Astrocyte of the cerebellum (primary cell): Measurements from ENCODE around the gene POGLUT3.

Experiments used
- DNase-seq: peaks from one replicate; pipeline ENCODE4 v3.0.0-alpha.2; 2011; ENCODE audit warnings: low read depth
- H3K4me3 ChIP-seq: 2 replicates; pipeline ENCODE4 v1.5.1; 2011; ENCODE audit warnings: mild to moderate bottlenecking, low read depth, low read length, moderate library complexity
- CTCF ChIP-seq: IDR thresholded peaks from 2 replicates; pipeline ENCODE4 v1.5.1; 2012; ENCODE audit warnings: low read length, low read depth, moderate library complexity, mild to moderate bottlenecking; ENCODE audit errors: missing control alignments
- in situ Hi-C: cut with HindIII; loops from 2 replicates; pipeline ENCODE4 v1.10.0; 2017; ENCODE audit warnings: low sequenced_read_pairs

The POGLUT3 gene

GRCh38 chr11:108536783-108537182 is 38.6 kb upstream of the POGLUT3 start:
- TF ChIP-seq CTCF, result no peak
- in situ Hi-C loops, result no loop called here
- H3K4me3 ChIP-seq, result no peak overlapping the region
- DNase-seq, result no peak

- no peak for TF ChIP-seq CTCF
- no peak for DNase-seq
- in situ Hi-C loops, result no loop called here
These were observed 37.3 kb upstream of the POGLUT3 start for GRCh38 chr11:108535384-108535955.

DNA sequence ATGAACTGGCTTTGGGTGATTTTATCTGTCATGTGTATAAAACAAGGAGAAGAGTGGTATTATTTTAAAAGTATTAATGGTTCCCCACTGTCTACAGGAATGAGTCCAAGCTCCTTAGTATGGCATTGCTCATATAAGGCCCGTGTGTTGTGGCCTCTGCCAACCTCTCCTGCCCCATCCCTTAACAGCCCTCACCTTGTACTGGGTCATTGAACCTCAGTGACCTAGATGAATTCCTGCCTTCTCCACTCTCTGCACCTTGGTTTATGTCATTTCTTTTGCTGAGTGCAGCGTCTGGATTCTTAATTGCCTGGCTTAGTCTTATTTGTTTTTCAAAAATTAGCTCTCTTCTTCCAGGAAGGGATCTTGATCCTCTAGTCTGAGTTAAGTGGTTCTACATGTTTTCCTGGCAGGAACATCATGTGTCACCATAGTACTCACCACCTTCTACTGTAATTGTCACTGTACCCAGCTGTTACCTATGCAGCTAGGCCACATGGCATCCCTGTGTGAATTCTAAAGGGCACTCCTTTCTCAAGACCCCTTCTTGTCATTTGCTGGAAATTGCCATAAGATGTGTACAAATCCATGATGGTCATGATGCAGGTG is 36.2 kb upstream of the POGLUT3 start:
- in situ Hi-C loops, result no loop called here
- no peak for TF ChIP-seq CTCF
- DNase-seq, result no peak
- no peak overlapping the region for H3K4me3 ChIP-seq

More at GRCh38 chr11:108535384-108535955, 37.3 kb upstream of the POGLUT3 start:
- H3K4me3 ChIP-seq, result no peak overlapping the region

DNA sequence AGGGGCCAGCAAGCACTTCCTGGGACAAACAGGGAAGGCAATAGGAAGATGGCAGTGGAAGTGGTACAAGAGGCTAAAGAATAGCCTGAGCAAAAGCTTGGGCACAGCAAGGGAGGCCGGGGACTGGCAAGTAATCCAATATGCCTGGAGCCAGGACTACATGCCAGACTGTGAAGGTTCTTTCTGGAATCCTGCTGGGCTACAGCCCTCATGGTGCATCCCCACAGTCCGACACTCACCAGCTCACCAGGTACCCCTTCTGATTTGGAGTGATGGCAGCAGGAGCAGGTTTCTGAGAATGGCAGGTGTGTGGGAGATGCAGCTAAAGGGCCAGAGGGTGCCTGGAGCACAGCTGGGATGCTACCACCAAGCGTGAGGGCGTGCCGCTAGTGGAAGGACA is 32.2 kb upstream of the POGLUT3 start:
- H3K4me3 ChIP-seq, result no peak overlapping the region
- TF ChIP-seq CTCF, result no peak
- in situ Hi-C loops, result no loop called here
- no peak for DNase-seq

GRCh38 chr11:108527382-108527781 is 29.2 kb upstream of the POGLUT3 start:
- DNase-seq, result no peak
- in situ Hi-C loops, result no loop called here
- no peak overlapping the region for H3K4me3 ChIP-seq
- TF ChIP-seq CTCF, result no peak

GRCh38 chr11:108525161-108525560 is 27.0 kb upstream of the POGLUT3 start:
- no peak overlapping the region for H3K4me3 ChIP-seq
- DNase-seq, result no peak
- TF ChIP-seq CTCF, result no peak
- in situ Hi-C loops, result no loop called here
